Transverse colon (tissue), 4 donors: ENCODE results near the gene SLC13A1. TPM values are rescaled to one million over a fixed set of nuclear protein-coding genes. Genes with fewer than 3 reads are reported as not detected.

Source experiments
- DNase-seq: peaks from one replicate; pipeline ENCODE4 v3.0.0-alpha.2; 2019
- H3K27ac ChIP-seq, 4 donors: fragments of 200-600 bp; sonication (generic); 2 replicates each; pipeline ENCODE4 v1.5.1; 2016 to 2018; ENCODE audit warnings: inconsistent platforms in 4 of 4
- H3K27me3 ChIP-seq: fragments of 200-600 bp; sonication (generic); 2 replicates; pipeline ENCODE4 v1.5.1; 2017; ENCODE audit warnings: inconsistent platforms
- H3K36me3 ChIP-seq, 4 donors: fragments of 200-600 bp; sonication (generic); 2 replicates each; pipeline ENCODE4 v1.5.1; 2017 to 2019; ENCODE audit warnings: inconsistent platforms in 4 of 4
- H3K4me1 ChIP-seq, 4 donors: fragments of 200-600 bp; sonication (generic); 2 replicates each; pipeline ENCODE4 v1.5.1; 2017 to 2020; ENCODE audit warnings: inconsistent platforms in 4 of 4
- H3K4me3 ChIP-seq, 4 donors: fragments of 200-600 bp; sonication (generic); 1 replicate in 1 of 4; 2 replicates in 3 of 4; pipeline versions ENCODE4 v1.5.1 to v1.6.1; 2017 to 2019; ENCODE audit warnings: inconsistent platforms in 4 of 4
- H3K9me3 ChIP-seq, 2 donors: fragments of 200-600 bp; sonication (generic); 2 replicates each; pipeline ENCODE4 v1.5.1; 2017 to 2019; ENCODE audit warnings: inconsistent platforms in 2 of 2
- CTCF ChIP-seq, 5 experiments: fragments of 200-600 bp in 3 of 5; fragments of 450-650 bp in 2 of 5; sonication (generic) in 3 of 5; IDR thresholded peaks; 1 replicate in 2 of 5; 2 replicates in 3 of 5; pipeline ENCODE4 v1.5.1; 2016 to 2017; ENCODE audit warnings: antibody characterized with exemption in 5 of 5, inconsistent platforms in 3 of 5, mild to moderate bottlenecking in 2 of 5, moderate library complexity in 1 of 5
- EP300 ChIP-seq: sonication (generic); formaldehyde crosslinking; IDR thresholded peaks from one replicate; pipeline ENCODE4 v1.6.1; 2017; ENCODE audit warnings: antibody characterized with exemption, low read depth
- POLR2A ChIP-seq: fragments of 450-650 bp; IDR thresholded peaks from one replicate; pipeline ENCODE4 v1.6.1; 2016; ENCODE audit warnings: antibody characterized with exemption, mild to moderate bottlenecking, moderate library complexity
- POLR2AphosphoS5 ChIP-seq, 3 donors: sonication (generic); formaldehyde crosslinking; IDR thresholded peaks; one replicate each; pipeline ENCODE4 v1.6.1; 2016; ENCODE audit warnings: antibody characterized with exemption in 3 of 3
- WGBS, 2 donors: methylation state at CpG; one replicate each; pipeline ENCODE4 v1.1.5; 2018; ENCODE audit warnings: low coverage in 1 of 2; 5-methylcytosine and 5-hydroxymethylcytosine counted together
- in situ Hi-C, 4 donors: fragments of 200-750 bp; cut with MboI; loops; one replicate each; pipeline versions ENCODE4 v1.15.0 to v1.15.1; 2017; ENCODE audit warnings: low sequenced_read_pairs in 3 of 4, low pct_ligation_motif_present in 1 of 4, low pct_unique_long_range_greater_than_20kb in 1 of 4
- intact Hi-C: fragments of 100-400 bp; cut with DNase I; formaldehyde crosslinking; loops from one replicate; pipeline ENCODE4 v1.15.1; 2023; ENCODE audit warnings: low total_unique reads
- total RNA-seq, 4 donors: library from RNA; depleted of rRNA; stranded (reverse); fragments of >200 nt; gene quantifications; one replicate each; pipeline ENCODE4 v1.1.0, GENCODE V29; 2016

The SLC13A1 gene
- total RNA-seq, 4 donors from 2014 or later, result 2.1 to 7.5 TPM; not detected in 2

DNA sequence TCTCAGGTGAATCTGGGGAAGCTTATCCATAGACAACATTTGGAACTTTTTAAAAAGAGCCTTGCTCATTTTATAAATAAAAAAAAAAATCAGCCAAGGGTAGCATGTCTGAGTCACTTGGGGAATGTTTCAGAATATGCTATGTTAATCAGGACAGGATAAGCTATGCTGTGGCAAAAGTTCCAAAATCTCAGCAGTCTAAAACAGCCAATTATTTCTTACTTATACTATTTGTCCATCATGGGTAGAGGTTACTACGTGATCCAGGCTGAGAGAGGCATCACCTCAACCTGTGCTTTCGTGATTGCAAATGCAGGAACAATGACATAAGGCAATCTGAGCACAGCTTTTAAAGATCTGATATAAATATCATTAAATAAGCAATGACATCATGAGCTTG is 6.5 kb downstream of the SLC13A1 start:
- in situ Hi-C loops, result no loop called here

GRCh38 chr7:123191132-123191531 is 8.6 kb downstream of the SLC13A1 start:
- in situ Hi-C loops, result no loop called here
- DNase-seq, result no peak

More for the DNA sequence above, 6.5 kb downstream of the SLC13A1 start:
- H3K27me3 ChIP-seq, result no peaks in the 10 kb centered on the region
- peaks cover 0 to 3% (median 0%) of the 10 kb centered on the region in 4 donors for H3K4me1 ChIP-seq
- TF ChIP-seq POLR2AphosphoS5 (IDR thresholded peaks at IDR 0.05) (no peak), EP300 (no peak), POLR2A (no peak), CTCF (IDR thresholded peaks at IDR 0.05) (no peak)
- no peaks in the 10 kb centered on the region for H3K36me3 ChIP-seq
- WGBS, 2 donors, result 63 to 82% methylated on average over 2 of the region's 2 CpGs
- H3K9me3 ChIP-seq, result no peaks in the 10 kb centered on the region
- H3K4me3 ChIP-seq, result no peak overlapping the region
- no peak overlapping the region for H3K27ac ChIP-seq
- DNase-seq, result no peak
- intact Hi-C loops, result no loop called here

DNA sequence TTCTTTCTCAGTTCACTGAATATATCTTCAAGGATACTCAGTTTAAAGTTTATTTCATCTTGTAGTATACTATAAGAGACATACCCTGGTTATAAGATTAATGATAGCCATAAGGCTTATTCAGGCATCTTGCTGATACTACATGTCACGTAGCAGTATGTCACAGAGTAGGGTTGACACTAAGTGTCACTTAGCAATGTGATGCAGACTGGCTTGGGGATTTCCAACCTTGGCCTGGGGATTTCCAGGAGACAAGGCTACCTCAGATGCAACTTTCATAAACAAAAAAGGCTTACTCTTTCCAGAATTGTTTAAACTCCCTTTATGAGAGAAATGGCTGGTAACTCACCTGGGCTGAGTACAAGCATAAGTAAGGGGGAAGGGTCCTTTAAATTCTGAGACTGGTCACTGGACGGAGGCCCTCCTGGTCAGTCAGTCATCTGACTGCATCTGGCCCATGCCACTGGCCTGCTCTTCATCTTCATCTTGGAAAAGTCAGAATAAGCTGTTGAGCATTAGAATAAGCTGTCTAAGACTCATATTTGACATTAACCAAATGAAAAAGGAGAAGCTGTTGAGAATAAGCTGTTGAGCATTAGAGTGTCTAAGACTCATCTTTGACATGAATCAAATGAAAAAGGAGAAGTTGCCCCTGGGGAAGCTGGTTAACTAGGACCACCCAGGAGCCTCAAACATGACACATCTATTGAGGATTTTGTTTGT is 9.5 kb downstream of the SLC13A1 start:
- Histone ChIP-seq H3K4me1 (peaks cover 0 to 3% (median 0%) of the 10 kb centered on the region in 4 donors), H3K4me3 (no peak overlapping the region), H3K27me3 (no peaks in the 10 kb centered on the region), H3K27ac (no peak overlapping the region), H3K36me3 (no peaks in the 10 kb centered on the region), H3K9me3 (no peaks in the 10 kb centered on the region)
- TF ChIP-seq EP300, result no peak
- no peak for TF ChIP-seq POLR2AphosphoS5 (IDR thresholded peaks at IDR 0.05)
- DNase-seq, result no peak
- WGBS, 2 donors, result 72 to 81% methylated on average over 2 of the region's 2 CpGs
- intact Hi-C loops, result no loop called here
- in situ Hi-C loops, result no loop called here

More at GRCh38 chr7:123191132-123191531, 8.6 kb downstream of the SLC13A1 start:
- no peaks in the 10 kb centered on the region for H3K27me3 ChIP-seq
- no peaks in the 10 kb centered on the region for H3K36me3 ChIP-seq
- intact Hi-C loops, result no loop called here
- WGBS, 2 donors, result 67% methylated on average over 1 of the region's 1 CpG; no CpG with 5 or more reads in 1 of the 2 donors
- TF ChIP-seq EP300 (no peak), POLR2A (no peak), POLR2AphosphoS5 (IDR thresholded peaks at IDR 0.05) (no peak), CTCF (IDR thresholded peaks at IDR 0.05) (no peak)
- no peaks in the 10 kb centered on the region for H3K9me3 ChIP-seq
- H3K27ac ChIP-seq, result no peak overlapping the region
- no peak overlapping the region for H3K4me3 ChIP-seq
- peaks cover 0 to 3% (median 0%) of the 10 kb centered on the region in 4 donors for H3K4me1 ChIP-seq

- H3K27me3 ChIP-seq, result no peaks in the 10 kb centered on the region
- WGBS, 2 donors, result 56 to 58% methylated on average over 3 of the region's 3 CpGs
- intact Hi-C loops, result no loop called here
- in situ Hi-C loops, result no loop called here
- H3K4me3 ChIP-seq, result no peak overlapping the region
- H3K9me3 ChIP-seq, result no peaks in the 10 kb centered on the region
- TF ChIP-seq POLR2A (no peak), POLR2AphosphoS5 (IDR thresholded peaks at IDR 0.05) (no peak), CTCF (IDR thresholded peaks at IDR 0.05) (no peak), EP300 (no peak)
- peaks cover 0 to 2% (median 0%) of the 10 kb centered on the region in 4 donors for H3K4me1 ChIP-seq
- H3K27ac ChIP-seq, result no peak overlapping the region
- no peak for DNase-seq
- no peaks in the 10 kb centered on the region for H3K36me3 ChIP-seq
Measured at GRCh38 chr7:123185756-123186155, 14.0 kb downstream of the SLC13A1 start.

DNA sequence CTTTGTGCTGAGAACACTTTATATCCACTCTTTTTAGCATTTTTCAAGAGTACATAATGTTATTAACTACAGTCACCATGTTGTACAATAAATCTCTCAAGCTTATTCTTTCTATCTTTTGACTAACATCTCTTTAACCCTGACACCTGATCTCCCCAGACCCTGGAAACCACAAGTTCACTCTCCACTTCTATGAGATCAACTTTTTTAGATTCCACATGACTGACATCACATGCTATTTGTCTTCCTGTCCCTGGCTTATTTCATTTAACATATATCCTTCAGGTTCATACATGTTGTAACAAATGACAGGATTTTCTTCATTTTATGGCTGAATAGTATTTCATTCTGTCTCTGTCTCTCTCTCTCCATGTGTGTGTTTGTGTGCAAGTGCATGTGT is 15.5 kb downstream of the SLC13A1 start:
- intact Hi-C loops, result no loop called here
- TF ChIP-seq CTCF (IDR thresholded peaks at IDR 0.05) (no peak), POLR2AphosphoS5 (IDR thresholded peaks at IDR 0.05) (no peak)

More for the DNA sequence above, 15.5 kb downstream of the SLC13A1 start:
- H3K4me1 ChIP-seq, result no peaks in the 10 kb centered on the region
- H3K36me3 ChIP-seq, result no peaks in the 10 kb centered on the region
- no peaks in the 10 kb centered on the region for H3K9me3 ChIP-seq
- H3K27me3 ChIP-seq, result no peaks in the 10 kb centered on the region
- no peak for DNase-seq
- H3K27ac ChIP-seq, result no peak overlapping the region
- in situ Hi-C loops, result no loop called here
- H3K4me3 ChIP-seq, result no peak overlapping the region
